ENCODE measurements around the gene LRRC10B. TPM values are rescaled to one million over a fixed set of nuclear protein-coding genes. Genes with fewer than 3 reads are reported as not detected.

The LRRC10B gene
- total RNA-seq, 1 experiment from 2014 or later, result not detected

DNA sequence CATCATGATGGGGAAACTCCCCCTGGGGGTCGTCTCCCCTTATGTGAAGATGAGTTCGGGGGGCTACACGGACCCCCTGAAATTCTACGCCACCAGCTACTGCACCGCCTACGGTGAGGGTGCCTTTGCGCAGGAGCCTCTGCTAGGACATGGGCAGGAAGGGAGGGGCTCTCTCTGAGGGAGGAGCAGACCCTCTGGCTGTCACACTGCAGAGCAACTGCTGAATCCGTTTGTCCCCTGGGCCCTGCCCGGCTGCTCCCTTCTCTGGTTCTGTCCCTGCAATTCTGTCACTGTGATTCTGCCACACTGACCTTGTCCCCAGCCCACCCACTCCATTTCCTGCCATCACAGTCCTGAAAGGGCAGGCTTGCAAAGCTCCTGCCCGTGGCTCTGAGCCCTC, 26.7 kb upstream of the LRRC10B start:
- H3K36me3 Mint-ChIP-seq (ENCODE audit: insufficient read depth, unreplicated experiment), result no peaks in the 10 kb centered on the region
- CTCF ChIA-PET, result interaction anchor here (0.6 to 1.1 kb wide), 3 partner anchors 33 to 1142 kb away, joined by 3 to 4 read pairs (median 3); no protein-coding TSS in a partner anchor
- peaks cover 37% of the 10 kb centered on the region for H3K27me3 Mint-ChIP-seq (ENCODE audit: unreplicated experiment)
- H3K4me3 Mint-ChIP-seq (ENCODE audit: low read depth, unreplicated experiment), result no peak overlapping the region
- peaks cover 21% of the 10 kb centered on the region for H3K4me1 Mint-ChIP-seq (ENCODE audit: low read depth, unreplicated experiment)
- no peak overlapping the region for H3K27ac Mint-ChIP-seq (ENCODE audit: unreplicated experiment)
- intact Hi-C loops (cut with micrococcal nuclease; ENCODE audit: unreplicated experiment), result no loop called here
- DNase-seq, result no peak
- no peaks in the 10 kb centered on the region for H3K9me3 Mint-ChIP-seq (ENCODE audit: low read depth, unreplicated experiment)
- TF ChIP-seq, protein P1, sequence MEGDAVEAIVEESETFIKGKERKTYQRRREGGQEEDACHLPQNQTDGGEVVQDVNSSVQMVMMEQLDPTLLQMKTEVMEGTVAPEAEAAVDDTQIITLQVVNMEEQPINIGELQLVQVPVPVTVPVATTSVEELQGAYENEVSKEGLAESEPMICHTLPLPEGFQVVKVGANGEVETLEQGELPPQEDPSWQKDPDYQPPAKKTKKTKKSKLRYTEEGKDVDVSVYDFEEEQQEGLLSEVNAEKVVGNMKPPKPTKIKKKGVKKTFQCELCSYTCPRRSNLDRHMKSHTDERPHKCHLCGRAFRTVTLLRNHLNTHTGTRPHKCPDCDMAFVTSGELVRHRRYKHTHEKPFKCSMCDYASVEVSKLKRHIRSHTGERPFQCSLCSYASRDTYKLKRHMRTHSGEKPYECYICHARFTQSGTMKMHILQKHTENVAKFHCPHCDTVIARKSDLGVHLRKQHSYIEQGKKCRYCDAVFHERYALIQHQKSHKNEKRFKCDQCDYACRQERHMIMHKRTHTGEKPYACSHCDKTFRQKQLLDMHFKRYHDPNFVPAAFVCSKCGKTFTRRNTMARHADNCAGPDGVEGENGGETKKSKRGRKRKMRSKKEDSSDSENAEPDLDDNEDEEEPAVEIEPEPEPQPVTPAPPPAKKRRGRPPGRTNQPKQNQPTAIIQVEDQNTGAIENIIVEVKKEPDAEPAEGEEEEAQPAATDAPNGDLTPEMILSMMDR (IDR thresholded peaks at IDR 0.05; ENCODE audit: unreplicated experiment), result no peak
- BruUV-seq (replicated peaks), result no TSS peak

DNA sequence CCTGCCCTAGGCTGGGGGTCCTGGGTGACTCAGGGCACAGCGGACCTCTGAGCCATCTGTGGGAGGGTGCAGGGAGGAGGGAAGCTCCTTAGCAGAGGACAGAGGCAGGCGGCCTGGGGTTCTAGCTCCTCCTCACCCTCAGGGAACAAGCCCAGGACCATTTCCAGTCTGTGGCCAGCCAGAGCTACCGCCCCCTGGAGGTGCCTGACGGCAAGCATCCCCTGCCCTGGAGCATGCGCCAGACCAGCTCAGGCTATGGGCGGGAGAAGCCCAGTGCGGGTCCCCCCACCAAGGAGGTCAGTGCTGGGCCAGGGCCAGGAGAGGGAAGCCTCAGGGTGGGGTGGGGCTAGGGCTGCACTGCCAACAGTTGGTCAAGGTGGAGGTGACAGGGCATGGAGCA, 26.0 kb upstream of the LRRC10B start:
- BruUV-seq (replicated peaks), result no TSS peak
- peaks cover 21% of the 10 kb centered on the region for H3K4me1 Mint-ChIP-seq (ENCODE audit: low read depth, unreplicated experiment)
- CTCF ChIA-PET, result interaction anchor here (0.6 to 1.1 kb wide), 4 partner anchors 26 to 1142 kb away, joined by 3 to 4 read pairs (median 3); no protein-coding TSS in a partner anchor
- H3K4me3 Mint-ChIP-seq (ENCODE audit: low read depth, unreplicated experiment), result no peak overlapping the region
- peaks cover 41% of the 10 kb centered on the region for H3K27me3 Mint-ChIP-seq (ENCODE audit: unreplicated experiment)
- no peaks in the 10 kb centered on the region for H3K9me3 Mint-ChIP-seq (ENCODE audit: low read depth, unreplicated experiment)
- TF ChIP-seq, protein P1 (IDR thresholded peaks at IDR 0.05; ENCODE audit: unreplicated experiment), result peak; percentile 65
- H3K27ac Mint-ChIP-seq (ENCODE audit: unreplicated experiment), result no peak overlapping the region
- peak; percentile 57 for DNase-seq
- H3K36me3 Mint-ChIP-seq (ENCODE audit: insufficient read depth, unreplicated experiment), result no peaks in the 10 kb centered on the region
- intact Hi-C loops (cut with micrococcal nuclease; ENCODE audit: unreplicated experiment), result no loop called here

DNA sequence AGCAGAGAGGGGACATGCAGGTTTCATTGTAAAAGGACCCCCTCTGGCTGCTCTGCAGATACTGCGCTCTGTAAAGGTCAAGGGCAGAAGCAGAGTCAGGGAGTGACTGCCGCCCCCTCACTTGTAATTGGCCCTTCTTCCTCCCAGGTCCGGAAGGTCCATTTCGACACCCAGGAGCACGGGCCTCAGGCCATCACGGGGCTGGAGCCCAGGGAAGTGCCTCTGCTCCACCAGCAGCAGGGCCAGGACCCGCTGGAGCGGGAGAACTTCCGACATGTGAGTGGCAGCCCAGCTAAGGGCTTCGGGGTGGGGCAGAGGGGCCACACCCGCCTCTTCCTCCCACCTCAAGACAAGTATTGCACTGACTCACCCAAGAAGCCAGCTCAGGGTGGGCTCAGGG, 24.0 kb upstream of the LRRC10B start:
- peaks cover 56% of the 10 kb centered on the region for H3K27me3 Mint-ChIP-seq (ENCODE audit: unreplicated experiment)
- no peak for DNase-seq
- peaks cover 25% of the 10 kb centered on the region for H3K4me1 Mint-ChIP-seq (ENCODE audit: low read depth, unreplicated experiment)
- no peaks in the 10 kb centered on the region for H3K36me3 Mint-ChIP-seq (ENCODE audit: insufficient read depth, unreplicated experiment)
- TF ChIP-seq, protein P1 (IDR thresholded peaks at IDR 0.05; ENCODE audit: unreplicated experiment), result no peak
- intact Hi-C loops (cut with micrococcal nuclease; ENCODE audit: unreplicated experiment), result no loop called here
- H3K9me3 Mint-ChIP-seq (ENCODE audit: low read depth, unreplicated experiment), result no peaks in the 10 kb centered on the region
- no peak overlapping the region for H3K4me3 Mint-ChIP-seq (ENCODE audit: low read depth, unreplicated experiment)
- no peak overlapping the region for H3K27ac Mint-ChIP-seq (ENCODE audit: unreplicated experiment)
- no TSS peak for BruUV-seq (replicated peaks)
- CTCF ChIA-PET, result interaction anchor here (1.2 kb wide), 1 partner anchor 154 kb away, joined by 3 read pairs; no protein-coding TSS in a partner anchor

DNA sequence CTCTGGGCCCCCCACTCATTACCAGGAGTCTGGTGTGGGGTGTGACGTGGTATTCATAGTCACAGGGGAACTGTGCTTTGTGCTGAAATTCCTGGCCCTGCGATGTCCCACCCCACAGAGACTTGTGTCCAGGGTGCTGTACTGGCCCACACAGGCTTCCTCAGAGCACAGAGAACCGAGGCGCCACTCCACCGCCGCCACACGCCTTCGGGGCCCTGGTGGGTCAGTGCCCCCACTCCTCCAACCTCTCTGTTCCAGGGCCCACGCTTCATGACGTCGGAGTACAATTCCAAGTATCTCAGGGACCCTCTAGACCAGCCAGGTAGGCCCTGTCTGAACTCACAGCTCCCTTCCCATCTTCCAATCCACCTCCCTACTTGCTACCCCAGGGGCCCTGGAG, 23.5 kb upstream of the LRRC10B start:
- Mint-ChIP-seq H3K4me3 (ENCODE audit: low read depth, unreplicated experiment) (no peak overlapping the region), H3K36me3 (ENCODE audit: insufficient read depth, unreplicated experiment) (no peaks in the 10 kb centered on the region), H3K27me3 (ENCODE audit: unreplicated experiment) (peaks cover 61% of the 10 kb centered on the region), H3K27ac (ENCODE audit: unreplicated experiment) (no peak overlapping the region), H3K9me3 (ENCODE audit: low read depth, unreplicated experiment) (no peaks in the 10 kb centered on the region), H3K4me1 (ENCODE audit: low read depth, unreplicated experiment) (peaks cover 30% of the 10 kb centered on the region)
- intact Hi-C loops (cut with micrococcal nuclease; ENCODE audit: unreplicated experiment), result no loop called here
- BruUV-seq (replicated peaks), result no TSS peak
- DNase-seq, result no peak
- TF ChIP-seq, protein P1 (IDR thresholded peaks at IDR 0.05; ENCODE audit: unreplicated experiment), result no peak
- CTCF ChIA-PET, result no interaction called here
